ENCODE data around the gene PTCRA.

- TF ChIP-seq POLR2A (IDR thresholded peaks at IDR 0.05; ENCODE audit: low read depth, low read length) = no peak
- TF ChIP-seq BHLHE40 (IDR thresholded peaks at IDR 0.05; ENCODE audit: low read depth, low read length) = no peak
Measured at GRCh38 chr6:42936398-42936797, 20.5 kb downstream of the PTCRA start.
